ACC112 (cell line): Measurements from ENCODE around the gene BCL2L13.

Experiments used
- H2AFZ ChIP-seq: fragments of 200-600 bp; sonication (generic); one replicate; pipeline ENCODE4 v1.6.0; 2017; ENCODE audit warnings: antibody characterized with exemption, low read length; ENCODE audit not compliant: unreplicated experiment
- H3K27ac ChIP-seq: fragments of 200-600 bp; sonication (generic); 2 replicates; pipeline ENCODE4 v1.5.1; 2014; ENCODE audit warnings: low read depth, mild to moderate bottlenecking, antibody characterized with exemption, low read length, moderate library complexity
- H3K27me3 ChIP-seq: fragments of 200-600 bp; sonication (generic); 2 replicates; pipeline ENCODE4 v1.6.1; 2014; ENCODE audit warnings: mild to moderate bottlenecking, antibody characterized with exemption, low read length, moderate library complexity, mixed read lengths; ENCODE audit not compliant: insufficient read depth
- H3K36me3 ChIP-seq: fragments of 200-600 bp; sonication (generic); 2 replicates; pipeline ENCODE4 v1.6.1; 2016; ENCODE audit warnings: mild to moderate bottlenecking, antibody characterized with exemption, low read length, moderate library complexity, mixed read lengths; ENCODE audit not compliant: insufficient read depth
- H3K4me1 ChIP-seq: fragments of 200-600 bp; sonication (generic); one replicate; pipeline ENCODE4 v1.6.1; 2016; ENCODE audit warnings: low read length, mixed read lengths; ENCODE audit not compliant: insufficient read depth, unreplicated experiment, control insufficient read depth
- H3K4me3 ChIP-seq: fragments of 200-600 bp; sonication (generic); 2 replicates; pipeline ENCODE4 v1.5.1; 2014; ENCODE audit warnings: mild to moderate bottlenecking, low read depth, low read length
- H3K79me2 ChIP-seq: fragments of 200-600 bp; sonication (generic); one replicate; pipeline ENCODE4 v1.6.0; 2016; ENCODE audit warnings: low read length; ENCODE audit not compliant: control insufficient read depth, unreplicated experiment, insufficient read depth

Gene BCL2L13

GRCh38 chr22:17725500-17725796 is 86.9 kb downstream of the BCL2L13 start:
- H3K4me1 ChIP-seq = peaks cover 8% of the 10 kb centered on the region
- peaks cover 23% of the 10 kb centered on the region for H3K79me2 ChIP-seq
- no peaks in the 10 kb centered on the region for H3K27me3 ChIP-seq
- no peak overlapping the region for H2AFZ ChIP-seq
- H3K4me3 ChIP-seq = no peak overlapping the region
- H3K36me3 ChIP-seq = 0 out of 2 replicates have a peak, but pooled peaks cover 3% of the 10 kb centered on the region
- H3K27ac ChIP-seq = no peak overlapping the region

GRCh38 chr22:17726006-17726927 is 87.7 kb downstream of the BCL2L13 start:
- peaks cover 8% of the 10 kb centered on the region for H3K4me1 ChIP-seq
- no peak overlapping the region for H3K4me3 ChIP-seq
- 0 out of 2 replicates have a peak, but pooled peaks cover 4% of the 10 kb centered on the region for H3K36me3 ChIP-seq
- H3K27me3 ChIP-seq = no peaks in the 10 kb centered on the region
- H3K27ac ChIP-seq = peak overlapping the region; percentile 29; the same call in 1 of the 2 replicates
- peaks cover 23% of the 10 kb centered on the region for H3K79me2 ChIP-seq
- H2AFZ ChIP-seq = no peak overlapping the region

GRCh38 chr22:17726928-17727897 is 88.7 kb downstream of the BCL2L13 start:
- H3K27ac ChIP-seq = peak overlapping the region; percentile 29; the same call in 1 of the 2 replicates
- peaks cover 8% of the 10 kb centered on the region for H3K4me1 ChIP-seq
- H3K79me2 ChIP-seq = peaks cover 23% of the 10 kb centered on the region
- no peaks in the 10 kb centered on the region for H3K27me3 ChIP-seq
- H2AFZ ChIP-seq = no peak overlapping the region
- 0 out of 2 replicates have a peak, but pooled peaks cover 4% of the 10 kb centered on the region for H3K36me3 ChIP-seq
- H3K4me3 ChIP-seq = no peak overlapping the region

- no peaks in the 10 kb centered on the region for H3K27me3 ChIP-seq
- peaks cover 14% of the 10 kb centered on the region for H3K4me1 ChIP-seq
- H2AFZ ChIP-seq = no peak overlapping the region
- no peak overlapping the region for H3K4me3 ChIP-seq
- H3K27ac ChIP-seq = no peak overlapping the region
- H3K79me2 ChIP-seq = peaks cover 18% of the 10 kb centered on the region
- H3K36me3 ChIP-seq = peaks cover 11% of the 10 kb centered on the region; the same call in 1 of the 2 replicates
Observed at GRCh38 chr22:17728786-17729185, 90.2 kb downstream of the BCL2L13 start.

DNA sequence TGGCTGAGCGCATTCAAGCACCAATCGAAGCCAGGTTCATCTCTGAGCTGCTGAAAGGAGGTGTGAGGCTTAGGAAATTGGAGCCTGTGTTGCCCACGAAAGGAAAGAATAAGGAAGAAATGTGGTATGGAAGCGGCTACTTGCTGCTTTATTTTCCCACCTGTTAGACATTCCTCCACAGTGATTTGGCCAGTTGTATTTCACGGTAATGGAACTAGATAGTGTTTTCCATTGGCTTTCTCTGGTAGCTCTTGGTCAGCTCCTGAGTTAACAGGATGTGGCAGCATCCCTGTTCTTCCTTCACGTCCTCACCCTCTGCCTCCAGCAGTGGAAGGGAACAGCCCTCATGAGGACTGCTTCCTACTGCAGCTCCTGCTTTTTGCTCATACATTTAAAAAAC is 91.0 kb downstream of the BCL2L13 start:
- no peak overlapping the region for H2AFZ ChIP-seq
- peaks cover 11% of the 10 kb centered on the region; the same call in 1 of the 2 replicates for H3K36me3 ChIP-seq
- peaks cover 18% of the 10 kb centered on the region for H3K4me1 ChIP-seq

DNA sequence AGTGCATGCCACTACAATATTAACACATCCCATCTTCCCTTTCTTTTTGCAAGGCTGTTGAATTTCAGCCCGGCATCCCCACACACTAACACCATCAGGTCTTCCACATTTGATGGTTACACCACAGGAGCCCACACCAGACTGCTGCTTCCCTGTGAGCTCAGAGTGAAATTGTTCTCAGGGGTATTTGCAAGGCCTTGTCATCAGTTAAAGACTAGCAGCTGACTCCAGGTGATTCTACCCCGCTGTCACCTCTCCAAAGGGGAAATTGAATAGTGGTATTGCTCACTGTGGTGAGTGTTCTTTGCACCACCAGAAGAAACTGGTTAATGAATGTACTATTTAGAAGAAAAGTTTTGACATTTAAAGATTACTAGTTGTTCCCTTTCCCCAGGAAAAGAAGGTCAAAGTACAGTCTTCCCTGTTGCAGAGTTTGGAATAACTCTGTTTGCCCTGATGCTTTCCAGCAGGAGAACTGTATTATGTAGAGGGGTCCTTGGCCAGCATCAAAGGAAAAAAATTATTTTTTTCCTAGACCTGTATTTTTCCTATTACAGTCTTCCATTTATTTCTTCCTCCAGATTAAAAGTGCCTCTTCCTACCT is 93.8 kb downstream of the BCL2L13 start:
- H2AFZ ChIP-seq = no peak overlapping the region
- no peaks in the 10 kb centered on the region for H3K79me2 ChIP-seq
- H3K4me1 ChIP-seq = peaks cover 11% of the 10 kb centered on the region
- no peaks in the 10 kb centered on the region for H3K27me3 ChIP-seq
- no peak overlapping the region for H3K4me3 ChIP-seq
- no peak overlapping the region for H3K27ac ChIP-seq
- peaks cover 11% of the 10 kb centered on the region; the same call in 1 of the 2 replicates for H3K36me3 ChIP-seq

More for the DNA sequence above, 91.0 kb downstream of the BCL2L13 start:
- no peaks in the 10 kb centered on the region for H3K27me3 ChIP-seq
- peaks cover 11% of the 10 kb centered on the region for H3K79me2 ChIP-seq
- H3K27ac ChIP-seq = no peak overlapping the region
- no peak overlapping the region for H3K4me3 ChIP-seq

DNA sequence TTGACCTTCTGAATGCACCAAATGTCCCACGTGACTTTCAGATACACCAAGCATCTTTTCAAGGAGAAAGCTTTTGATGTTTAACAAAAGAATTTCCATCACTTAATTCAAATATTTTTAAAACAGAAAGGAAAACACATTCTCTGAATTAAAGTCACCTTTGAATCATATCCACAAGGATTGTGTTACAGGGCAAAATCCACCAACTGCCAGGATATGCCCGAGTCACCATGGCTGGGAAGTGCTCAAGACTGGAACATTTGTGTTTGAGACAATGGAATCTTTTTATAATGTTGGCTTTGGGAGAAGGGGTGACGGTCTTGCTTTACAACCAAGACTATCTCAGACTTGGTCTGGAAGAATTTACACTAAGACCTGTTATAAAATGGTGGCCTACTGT is 94.9 kb downstream of the BCL2L13 start:
- Histone ChIP-seq H2AFZ (no peak overlapping the region), H3K27ac (peak overlapping the region; percentile 57), H3K36me3 (peaks cover 11% of the 10 kb centered on the region; the same call in 1 of the 2 replicates), H3K4me3 (no peak overlapping the region), H3K79me2 (no peaks in the 10 kb centered on the region), H3K27me3 (no peaks in the 10 kb centered on the region), H3K4me1 (peaks cover 11% of the 10 kb centered on the region)

- peaks cover 11% of the 10 kb centered on the region for H3K4me1 ChIP-seq
- H3K36me3 ChIP-seq = peaks cover 11% of the 10 kb centered on the region; the same call in 1 of the 2 replicates
Observed at GRCh38 chr22:17734187-17734586, 95.6 kb downstream of the BCL2L13 start.

GRCh38 chr22:17738386-17739128 is 100.0 kb downstream of the BCL2L13 start:
- Histone ChIP-seq H2AFZ (no peak overlapping the region), H3K27ac (no peak overlapping the region), H3K4me1 (peaks cover 6% of the 10 kb centered on the region), H3K4me3 (no peak overlapping the region), H3K27me3 (no peaks in the 10 kb centered on the region), H3K36me3 (no peaks in the 10 kb centered on the region), H3K79me2 (no peaks in the 10 kb centered on the region)

More at GRCh38 chr22:17734187-17734586, 95.6 kb downstream of the BCL2L13 start:
- Histone ChIP-seq H3K4me3 (no peak overlapping the region), H3K79me2 (no peaks in the 10 kb centered on the region), H3K27ac (peak overlapping the region; percentile 57), H3K27me3 (no peaks in the 10 kb centered on the region), H2AFZ (no peak overlapping the region)
